H1 (cell line): ENCODE measurements around the gene RHOV. TPM values are rescaled to one million over a fixed set of nuclear protein-coding genes. Genes with fewer than 3 reads are reported as not detected.
A peak's percentile ranks its signal among the peaks of the same experiment; 100 is the strongest.

Experiments used
- CREB1 ChIP-seq: IDR thresholded peaks from 2 replicates; pipeline ENCODE4 v1.6.1; 2012; ENCODE audit warnings: inconsistent platforms
- CTCF ChIP-seq, 3 experiments: IDR thresholded peaks; 1 replicate in 2 of 3; 2 replicates in 1 of 3; pipeline versions ENCODE4 v1.5.1 to v1.6.1; 2011; ENCODE audit warnings: low read length in 3 of 3, mild to moderate bottlenecking in 3 of 3, inconsistent platforms in 2 of 3, low read depth in 1 of 3, moderate library complexity in 1 of 3; ENCODE audit not compliant: insufficient read depth in 1 of 3; ENCODE audit errors: control extremely low read depth in 1 of 3
- E2F6 ChIP-seq: IDR thresholded peaks from 2 replicates; pipeline ENCODE4 v1.6.1; 2012; ENCODE audit warnings: inconsistent platforms
- SIN3A ChIP-seq, 2 experiments: IDR thresholded peaks in 1 of 2; conservative IDR thresholded peaks in 1 of 2; 2 replicates each; pipeline ENCODE4 v1.6.1; 2011 to 2012; ENCODE audit warnings: low read length in 2 of 2, improper control_type of control experiment in 1 of 2, low read depth in 1 of 2, mild to moderate bottlenecking in 1 of 2
- polyA plus RNA-seq, 7 experiments: library from polyadenylated mRNA; depleted of rRNA in 3 of 7; stranded (reverse) in 5 of 7; unstranded in 2 of 7; fragments of >200 nt in 5 of 7; fragments of 200-250 nt in 2 of 7; gene quantifications; 1 replicate in 5 of 7; 2 replicates in 1 of 7; 4 replicates in 1 of 7; pipeline versions ENCODE4 v1.2.1 to v1.2.3, GENCODE V29; 2011 to 2013; ENCODE audit warnings: missing spikeins in 2 of 7, mixed read lengths in 2 of 7
- total RNA-seq: library from RNA; stranded (reverse); fragmentation: NEBNext Ultra II Directional; extraction: Animal tissue kit (Norgen Biotek cat#: 25700); gene quantifications from 2 replicates; pipeline ENCODE4 v1.2.1, GENCODE V29; 2021

RHOV gene
- total and polyA plus RNA-seq, 2 of the 8 experiments (the other 6 are each of a cell fraction or from before 2014, with no cell fraction given): 1.5 to 2.7 TPM

DNA sequence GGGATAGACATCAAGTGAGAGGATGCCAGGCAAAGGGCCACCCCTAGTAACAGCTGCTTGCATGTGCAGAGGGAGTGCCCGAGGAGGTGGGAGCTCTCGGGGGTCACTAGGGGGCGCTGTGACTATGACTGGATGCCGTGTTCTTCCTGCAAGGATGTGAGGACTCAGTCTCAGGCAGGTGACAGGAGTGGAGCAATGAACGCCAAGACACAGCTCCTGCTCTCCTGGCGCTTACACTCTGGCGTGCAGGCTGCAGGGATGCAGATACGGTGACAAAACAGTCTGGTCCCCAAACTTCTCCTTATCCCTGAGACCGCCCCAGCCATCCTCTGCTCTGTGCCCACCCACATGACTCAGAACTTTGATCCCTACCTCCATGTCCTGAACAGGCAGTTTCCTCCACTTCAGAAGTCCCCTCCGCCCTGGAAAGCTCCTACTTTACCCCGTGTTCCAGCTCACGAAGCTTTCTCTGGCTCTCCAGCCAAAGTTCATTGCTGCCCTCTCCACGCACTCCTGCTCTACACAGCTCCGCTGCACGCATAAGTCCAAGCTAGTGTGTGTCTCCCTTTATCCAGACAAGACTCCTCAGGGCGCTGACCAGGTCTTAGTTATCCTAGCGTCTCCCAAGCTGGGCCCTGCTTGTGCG, 14.7 kb downstream of the RHOV start (continued):
- TF ChIP-seq SIN3A (conservative IDR thresholded peaks at IDR 0.05 in 1 of 2, IDR thresholded peaks at IDR 0.05 in 1 of 2; ENCODE audit: low read depth in 1 of 2, low read length in 2 of 2) (peak; percentile 59 to 61; a peak in 2 of 4 replicates), CREB1 (peak; percentile 44; the same call in 1 of the 2 replicates), E2F6 (0 out of 2 replicates have a peak, but pooled peaks have one; percentile 41), CTCF (IDR thresholded peaks at IDR 0.05; ENCODE audit: control extremely low read depth in 1 of 3, insufficient read depth in 1 of 3, low read depth in 1 of 3, low read length in 3 of 3) (peak; percentile 94 to 97 (median 95))
- TF ChIP-seq, all 59 proteins: peak for 8
